ENCODE data around the gene FAM193A.
"Not testable (repeated sequence)": the region's sequence is repeated elsewhere in the genome, so short reads cannot be mapped to it uniquely, and the experiment has no call there.

Gene FAM193A

GRCh38 chr4:2608291-2608690, 71.8 kb downstream of the FAM193A start:
- CTCF ChIA-PET: no interaction called here

GRCh38 chr4:2615821-2616220, 79.4 kb downstream of the FAM193A start:
- ChIA-PET POLR2A (no interaction called here), CTCF (interaction anchor here (1.0 to 1.1 kb wide), 2 partner anchors 10 to 38 kb away, joined by 3 to 5 read pairs; no protein-coding TSS in a partner anchor)
- TF ChIP-seq, protein P1, sequence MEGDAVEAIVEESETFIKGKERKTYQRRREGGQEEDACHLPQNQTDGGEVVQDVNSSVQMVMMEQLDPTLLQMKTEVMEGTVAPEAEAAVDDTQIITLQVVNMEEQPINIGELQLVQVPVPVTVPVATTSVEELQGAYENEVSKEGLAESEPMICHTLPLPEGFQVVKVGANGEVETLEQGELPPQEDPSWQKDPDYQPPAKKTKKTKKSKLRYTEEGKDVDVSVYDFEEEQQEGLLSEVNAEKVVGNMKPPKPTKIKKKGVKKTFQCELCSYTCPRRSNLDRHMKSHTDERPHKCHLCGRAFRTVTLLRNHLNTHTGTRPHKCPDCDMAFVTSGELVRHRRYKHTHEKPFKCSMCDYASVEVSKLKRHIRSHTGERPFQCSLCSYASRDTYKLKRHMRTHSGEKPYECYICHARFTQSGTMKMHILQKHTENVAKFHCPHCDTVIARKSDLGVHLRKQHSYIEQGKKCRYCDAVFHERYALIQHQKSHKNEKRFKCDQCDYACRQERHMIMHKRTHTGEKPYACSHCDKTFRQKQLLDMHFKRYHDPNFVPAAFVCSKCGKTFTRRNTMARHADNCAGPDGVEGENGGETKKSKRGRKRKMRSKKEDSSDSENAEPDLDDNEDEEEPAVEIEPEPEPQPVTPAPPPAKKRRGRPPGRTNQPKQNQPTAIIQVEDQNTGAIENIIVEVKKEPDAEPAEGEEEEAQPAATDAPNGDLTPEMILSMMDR (IDR thresholded peaks at IDR 0.05; ENCODE audit: insufficient read depth, low read length, missing control alignments): no peak
- no peak overlapping the region for H3K4me3 ChIP-seq (ENCODE audit: low read depth, low read length)
- DNase-seq (ENCODE audit: low read depth, low spot score): no peak

More at GRCh38 chr4:2608291-2608690, 71.8 kb downstream of the FAM193A start:
- H3K4me3 ChIP-seq (ENCODE audit: low read depth, low read length): no peak overlapping the region
- no peak for DNase-seq (ENCODE audit: low read depth, low spot score)
- TF ChIP-seq, protein P1 (IDR thresholded peaks at IDR 0.05; ENCODE audit: insufficient read depth, low read length, missing control alignments): no peak
- POLR2A ChIA-PET: no interaction called here

GRCh38 chr4:2617955-2618354, 81.5 kb downstream of the FAM193A start:
- TF ChIP-seq, protein P1 (IDR thresholded peaks at IDR 0.05; ENCODE audit: insufficient read depth, low read length, missing control alignments): no peak
- ChIA-PET CTCF (no interaction called here), POLR2A (no interaction called here)
- no peak overlapping the region for H3K4me3 ChIP-seq (ENCODE audit: low read depth, low read length)
- no peak for DNase-seq (ENCODE audit: low read depth, low spot score)

- POLR2A ChIA-PET; DNase-seq (ENCODE audit: low read depth, low spot score); CTCF ChIA-PET; H3K4me3 ChIP-seq (ENCODE audit: low read depth, low read length): not testable (repeated sequence)
These were observed 82.3 kb downstream of the FAM193A start for GRCh38 chr4:2618729-2619128.

GRCh38 chr4:2619459-2619858, 83.0 kb downstream of the FAM193A start:
- ChIA-PET CTCF (no interaction called here), POLR2A (no interaction called here)

GRCh38 chr4:2621419-2621818, 85.0 kb downstream of the FAM193A start:
- ChIA-PET POLR2A (no interaction called here), CTCF (interaction anchor here (1.0 kb wide), 1 partner anchor 36 kb away, joined by 3 read pairs; no protein-coding TSS in a partner anchor)
- TF ChIP-seq, protein P1 (IDR thresholded peaks at IDR 0.05; ENCODE audit: insufficient read depth, low read length, missing control alignments): no peak
- DNase-seq (ENCODE audit: low read depth, low spot score): no peak
- H3K4me3 ChIP-seq (ENCODE audit: low read depth, low read length): no peak overlapping the region

More at GRCh38 chr4:2619459-2619858, 83.0 kb downstream of the FAM193A start:
- H3K4me3 ChIP-seq (ENCODE audit: low read depth, low read length): no peak overlapping the region
- TF ChIP-seq, protein P1 (IDR thresholded peaks at IDR 0.05; ENCODE audit: insufficient read depth, low read length, missing control alignments): no peak
- DNase-seq (ENCODE audit: low read depth, low spot score): no peak

DNA sequence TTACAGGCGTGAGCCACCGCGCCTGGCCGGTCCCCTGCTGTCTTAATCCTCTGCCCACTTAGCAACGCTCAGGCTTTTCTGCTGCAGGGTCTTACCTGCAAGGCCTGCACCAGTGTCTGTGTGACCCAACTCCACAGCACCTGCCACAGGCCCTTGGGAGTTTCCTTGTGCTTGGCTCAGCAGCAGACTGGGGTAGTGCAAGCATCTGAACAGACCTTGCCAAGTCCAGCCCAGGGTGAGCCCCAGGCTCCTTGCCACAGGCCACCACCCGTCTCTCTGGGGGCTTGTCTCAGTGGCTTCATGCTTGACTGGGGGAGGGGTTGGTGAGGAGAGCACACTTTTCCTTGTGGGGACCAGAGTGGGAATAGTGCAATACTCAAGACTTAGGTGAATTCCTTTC, 87.0 kb downstream of the FAM193A start:
- TF ChIP-seq, protein P1 (IDR thresholded peaks at IDR 0.05; ENCODE audit: insufficient read depth, low read length, missing control alignments): no peak
- DNase-seq (ENCODE audit: low read depth, low spot score): no peak
- CTCF ChIA-PET: no interaction called here
- no peak overlapping the region for H3K4me3 ChIP-seq (ENCODE audit: low read depth, low read length)
- POLR2A ChIA-PET: no interaction called here

Data from AG04449 (cell line).